ENCODE measurements around the gene HSD17B3.
A peak's percentile ranks its signal among the peaks of the same experiment; 100 is the strongest.
"Not testable (repeated sequence)": the region's sequence is repeated elsewhere in the genome, so short reads cannot be mapped to it uniquely, and the experiment has no call there.

The HSD17B3 gene

GRCh38 chr9:96302021-96302420, at the start of gene HSD17B3:
HSD17B3 (minus strand) TSS chr9:96302176; CDS start chr9:96302104, 72 bp downstream.
- DNase-seq: no peak

GRCh38 chr9:96350866-96351265, 48.9 kb upstream of the HSD17B3 start:
- DNase-seq: no peak

- DNase-seq: no peak
Observed at GRCh38 chr9:96348261-96348660, 46.3 kb upstream of the HSD17B3 start.

GRCh38 chr9:96345551-96345950, 43.6 kb upstream of the HSD17B3 start:
- no peak for DNase-seq

GRCh38 chr9:96344458-96345180, 42.6 kb upstream of the HSD17B3 start:
- DNase-seq: no peak

GRCh38 chr9:96343515-96344360, 41.8 kb upstream of the HSD17B3 start:
- no peak for DNase-seq

- DNase-seq: no peak
Observed at GRCh38 chr9:96342571-96343245, 40.7 kb upstream of the HSD17B3 start.

- DNase-seq: no peak
Observed at GRCh38 chr9:96340707-96341106, 38.7 kb upstream of the HSD17B3 start.

GRCh38 chr9:96338299-96338698, 36.3 kb upstream of the HSD17B3 start:
- no peak for DNase-seq

GRCh38 chr9:96333958-96334357, 32.0 kb upstream of the HSD17B3 start:
- no peak for DNase-seq

GRCh38 chr9:96331236-96331947, 29.4 kb upstream of the HSD17B3 start:
- no peak for DNase-seq

GRCh38 chr9:96327694-96328352, 25.8 kb upstream of the HSD17B3 start:
- peak; percentile 62 for DNase-seq

- DNase-seq: no peak
Observed at GRCh38 chr9:96323169-96323568, 21.2 kb upstream of the HSD17B3 start.

- not testable (repeated sequence) for DNase-seq
Observed at GRCh38 chr9:96322736-96323135, 20.8 kb upstream of the HSD17B3 start.

GRCh38 chr9:96322210-96322609, 20.2 kb upstream of the HSD17B3 start:
- not testable (repeated sequence) for DNase-seq

GRCh38 chr9:96321515-96321914, 19.5 kb upstream of the HSD17B3 start:
- no peak for DNase-seq

GRCh38 chr9:96320749-96321280, 18.8 kb upstream of the HSD17B3 start:
- DNase-seq: no peak

- DNase-seq: no peak
Observed at GRCh38 chr9:96318921-96319565, 17.1 kb upstream of the HSD17B3 start.

- DNase-seq: peak; percentile 64
Observed at GRCh38 chr9:96317335-96317980, 15.5 kb upstream of the HSD17B3 start.

- DNase-seq: no peak
Observed at GRCh38 chr9:96309850-96310249, 7.9 kb upstream of the HSD17B3 start.

- DNase-seq: not testable (repeated sequence)
Observed at GRCh38 chr9:96306958-96307357, 5.0 kb upstream of the HSD17B3 start.

Measured in CD4-positive, alpha-beta T cell treated with Interleukin-17A for 4 hours (primary cell).